Osteoblast (primary cell): ENCODE measurements around the gene DCAF17. TPM values are rescaled to one million over a fixed set of nuclear protein-coding genes. Genes with fewer than 3 reads are reported as not detected.

Experiments used
- DNase-seq: peaks from one replicate; pipeline ENCODE4 v3.0.0; 2011; ENCODE audit warnings: low spot score, mixed read lengths; ENCODE audit not compliant: insufficient read length; ENCODE audit errors: missing footprints
- H2AFZ ChIP-seq: 2 replicates; pipeline ENCODE4 v1.6.0; 2011; ENCODE audit warnings: mild to moderate bottlenecking, low read length
- H3K27ac ChIP-seq: 2 replicates; pipeline ENCODE4 v1.5.1; 2011; ENCODE audit warnings: mild to moderate bottlenecking, low read depth, low read length, moderate library complexity
- H3K27me3 ChIP-seq: 2 replicates; pipeline ENCODE4 v1.6.0; 2012; ENCODE audit warnings: mild to moderate bottlenecking, control low read depth, inconsistent platforms, low read length, moderate library complexity; ENCODE audit not compliant: insufficient read depth
- H3K36me3 ChIP-seq: 2 replicates; pipeline ENCODE4 v1.5.1; 2011; ENCODE audit warnings: mild to moderate bottlenecking, low read length, control low read depth, moderate library complexity; ENCODE audit not compliant: insufficient read depth
- H3K4me1 ChIP-seq: 2 replicates; pipeline ENCODE4 v1.5.1; 2011; ENCODE audit warnings: mild to moderate bottlenecking, low read length, control low read depth, moderate library complexity; ENCODE audit not compliant: insufficient read depth
- H3K4me2 ChIP-seq: 2 replicates; pipeline ENCODE4 v1.6.0; 2011; ENCODE audit warnings: mild to moderate bottlenecking, low read length; ENCODE audit not compliant: insufficient read depth
- H3K4me3 ChIP-seq: fragments of 200-600 bp; sonication (generic); 3 replicates; pipeline ENCODE4 v1.5.1; 2012; ENCODE audit warnings: mild to moderate bottlenecking, low read length, inconsistent platforms; ENCODE audit not compliant: insufficient read depth
- H3K79me2 ChIP-seq: 2 replicates; pipeline ENCODE4 v1.6.0; 2012; ENCODE audit warnings: mild to moderate bottlenecking, low read length, control low read depth, inconsistent platforms; ENCODE audit not compliant: insufficient read depth
- H3K9me3 ChIP-seq: 2 replicates; pipeline ENCODE4 v1.5.1; 2011; ENCODE audit warnings: low read depth, low read length, control low read depth
- H4K20me1 ChIP-seq: 2 replicates; pipeline ENCODE4 v1.6.0; 2012; ENCODE audit warnings: mild to moderate bottlenecking, low read length, control low read depth; ENCODE audit not compliant: insufficient read depth
- CTCF ChIP-seq: IDR thresholded peaks from 2 replicates; pipeline ENCODE4 v1.5.1; 2011; ENCODE audit warnings: mild to moderate bottlenecking, low read depth, low read length, moderate library complexity; ENCODE audit errors: extremely low read depth
- total RNA-seq: library from RNA; depleted of rRNA; stranded (reverse); fragments of >200 nt; gene quantifications from 2 replicates; pipeline ENCODE4 v1.2.3, GENCODE V29; 2012

DCAF17 gene
- total RNA-seq, 1 donor, result 32.6 TPM

- TF ChIP-seq CTCF, result no peak
- no peak for DNase-seq
- no peaks in the 10 kb centered on the region for H4K20me1 ChIP-seq
- no peak overlapping the region for H3K27ac ChIP-seq
- no peak overlapping the region for H2AFZ ChIP-seq
- no peak overlapping the region for H3K4me2 ChIP-seq
- no peak overlapping the region for H3K4me3 ChIP-seq
- H3K9me3 ChIP-seq, result no peaks in the 10 kb centered on the region
- H3K79me2 ChIP-seq, result no peaks in the 10 kb centered on the region
- H3K4me1 ChIP-seq, result peaks cover 10% of the 10 kb centered on the region
- H3K36me3 ChIP-seq, result no peaks in the 10 kb centered on the region
- peaks cover 5% of the 10 kb centered on the region for H3K27me3 ChIP-seq
These were observed 78.0 kb downstream of the DCAF17 start for GRCh38 chr2:171512014-171512413.

GRCh38 chr2:171512683-171513195 lies 78.7 kb downstream of the DCAF17 start:
- no peaks in the 10 kb centered on the region for H3K79me2 ChIP-seq
- peaks cover 10% of the 10 kb centered on the region for H3K4me1 ChIP-seq
- no peak for TF ChIP-seq CTCF
- H3K27me3 ChIP-seq, result peaks cover 5% of the 10 kb centered on the region
- H3K4me3 ChIP-seq, result no peak overlapping the region
- no peak for DNase-seq
- no peaks in the 10 kb centered on the region for H4K20me1 ChIP-seq
- no peaks in the 10 kb centered on the region for H3K36me3 ChIP-seq
- H3K27ac ChIP-seq, result no peak overlapping the region
- no peaks in the 10 kb centered on the region for H3K9me3 ChIP-seq
- no peak overlapping the region for H2AFZ ChIP-seq
- no peak overlapping the region for H3K4me2 ChIP-seq

- no peaks in the 10 kb centered on the region for H3K79me2 ChIP-seq
- peaks cover 5% of the 10 kb centered on the region for H3K27me3 ChIP-seq
- no peaks in the 10 kb centered on the region for H3K9me3 ChIP-seq
- no peak for DNase-seq
- TF ChIP-seq CTCF, result no peak
- no peaks in the 10 kb centered on the region for H3K36me3 ChIP-seq
- H3K4me3 ChIP-seq, result no peak overlapping the region
- H2AFZ ChIP-seq, result no peak overlapping the region
- H3K27ac ChIP-seq, result no peak overlapping the region
- H3K4me1 ChIP-seq, result peaks cover 10% of the 10 kb centered on the region
- no peak overlapping the region for H3K4me2 ChIP-seq
- H4K20me1 ChIP-seq, result no peaks in the 10 kb centered on the region
These were observed 79.7 kb downstream of the DCAF17 start for GRCh38 chr2:171513719-171514160.

- no peaks in the 10 kb centered on the region for H3K36me3 ChIP-seq
- no peaks in the 10 kb centered on the region for H3K79me2 ChIP-seq
- no peak overlapping the region for H3K4me2 ChIP-seq
- no peaks in the 10 kb centered on the region for H4K20me1 ChIP-seq
- no peak overlapping the region for H3K27ac ChIP-seq
- H3K9me3 ChIP-seq, result no peaks in the 10 kb centered on the region
- TF ChIP-seq CTCF, result no peak
- no peak overlapping the region for H2AFZ ChIP-seq
- DNase-seq, result no peak
- H3K4me3 ChIP-seq, result no peak overlapping the region
- no peaks in the 10 kb centered on the region for H3K27me3 ChIP-seq
- peaks cover 10% of the 10 kb centered on the region for H3K4me1 ChIP-seq
These were observed 81.0 kb downstream of the DCAF17 start for GRCh38 chr2:171514908-171515582.
